Activated CD8-positive, alpha-beta memory T cell treated with anti-CD3 and anti-CD28 coated beads for 48 hours (primary cell): ENCODE results near the gene RNF113A.
"Not testable (repeated sequence)": the region's sequence is repeated elsewhere in the genome, so short reads cannot be mapped to it uniquely, and the experiment has no call there.

Experiments
- DNase-seq, 3 experiments: peaks; one replicate each; pipeline ENCODE4 v3.0.0-alpha.2; 2020; ENCODE audit warnings: low read depth in 2 of 3, low spot score in 2 of 3

The RNF113A gene

DNA sequence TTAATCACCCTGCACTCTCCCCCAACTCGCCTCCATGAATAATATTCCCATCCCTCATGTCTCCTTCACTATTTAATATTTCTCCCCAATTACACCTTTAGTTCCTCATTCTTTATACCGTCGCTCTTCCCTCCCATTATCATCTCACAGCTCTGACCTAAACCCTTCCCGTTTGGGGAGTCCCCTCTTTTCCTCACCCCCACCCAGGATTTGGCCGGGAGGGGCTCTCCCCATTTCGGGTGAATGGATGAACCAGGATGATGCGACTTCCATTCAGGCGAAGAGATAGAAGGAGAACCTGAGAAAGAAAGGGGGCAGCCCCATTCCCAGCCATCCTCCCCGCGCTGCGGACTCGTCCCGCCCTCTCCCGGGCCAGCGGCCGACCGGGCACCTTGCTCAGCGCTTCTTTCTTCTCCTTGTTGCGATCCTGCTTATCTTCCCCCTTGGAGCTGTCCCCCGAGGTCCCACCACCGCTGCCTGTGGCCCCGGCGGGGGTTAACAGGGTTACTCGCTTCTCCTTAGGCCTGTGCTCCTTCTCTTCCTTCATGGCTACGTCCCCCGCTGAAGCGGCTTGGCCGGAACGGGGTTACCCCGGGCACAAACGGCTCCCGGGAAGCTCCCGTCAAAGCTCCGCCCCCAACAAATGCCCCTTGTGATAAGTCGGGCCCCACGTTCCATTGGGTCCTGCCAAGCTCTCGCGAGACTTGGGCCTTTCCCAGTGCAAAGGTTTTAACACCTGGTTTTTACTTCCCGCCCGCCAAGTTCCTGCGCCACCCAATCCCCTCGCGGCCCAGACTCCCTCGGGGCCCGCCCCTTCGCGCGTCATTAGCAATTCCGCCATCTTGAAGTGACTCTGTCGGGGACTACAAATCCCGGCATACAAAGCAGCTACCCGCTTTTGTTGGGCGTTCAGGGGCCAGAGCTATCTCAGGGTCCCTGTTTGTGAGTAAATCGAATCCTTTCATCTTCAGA is 18.9 kb downstream of the RNF113A start, which contains the start of gene UPF3B:
Gene UPF3B, minus strand, starts transcription at position 582 of the 972 bp plus-strand sequence. Its CDS starts 35 bp downstream, at position 547.
- peak; percentile 63 to 74 (median 67) for DNase-seq

DNA sequence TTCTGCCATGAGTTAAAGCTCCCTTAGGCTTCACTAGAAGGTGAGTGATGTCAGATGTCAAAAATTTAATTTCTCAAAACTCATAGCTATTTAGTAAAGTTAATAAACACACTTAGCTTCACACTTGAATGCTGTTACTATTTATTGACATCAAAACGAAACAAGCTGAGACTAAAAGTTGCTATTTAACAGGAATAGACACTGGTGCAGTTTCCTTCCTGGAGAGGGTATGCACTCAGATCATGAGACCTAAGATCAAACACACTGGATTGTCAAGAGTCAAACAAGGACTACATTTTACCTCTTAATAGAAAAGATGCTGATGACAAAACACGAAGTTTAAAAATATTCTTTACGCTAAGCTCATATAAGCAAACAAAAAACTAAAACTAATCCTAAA is 37.6 kb downstream of the RNF113A start:
- DNase-seq, result no peak

DNA sequence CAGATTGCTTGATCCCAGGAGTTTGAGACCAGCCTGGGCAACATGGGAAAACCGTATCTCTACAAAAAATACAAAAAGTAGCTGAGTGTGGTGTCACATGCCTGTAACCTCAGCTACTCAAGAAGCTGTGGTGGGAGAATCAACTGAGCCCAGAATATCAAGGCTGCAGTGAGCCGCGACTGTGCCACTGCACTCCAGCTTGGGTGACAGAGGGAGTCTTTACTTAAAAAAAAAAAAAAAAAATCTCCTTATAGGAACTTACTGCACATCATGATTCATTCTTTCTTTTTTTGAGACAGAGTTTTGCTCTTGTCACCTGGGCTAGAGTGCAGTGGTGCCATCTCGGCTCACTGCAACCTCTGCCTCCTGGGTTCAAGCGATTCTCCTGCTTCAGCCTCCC is 43.1 kb downstream of the RNF113A start:
- DNase-seq, result no peak

DNA sequence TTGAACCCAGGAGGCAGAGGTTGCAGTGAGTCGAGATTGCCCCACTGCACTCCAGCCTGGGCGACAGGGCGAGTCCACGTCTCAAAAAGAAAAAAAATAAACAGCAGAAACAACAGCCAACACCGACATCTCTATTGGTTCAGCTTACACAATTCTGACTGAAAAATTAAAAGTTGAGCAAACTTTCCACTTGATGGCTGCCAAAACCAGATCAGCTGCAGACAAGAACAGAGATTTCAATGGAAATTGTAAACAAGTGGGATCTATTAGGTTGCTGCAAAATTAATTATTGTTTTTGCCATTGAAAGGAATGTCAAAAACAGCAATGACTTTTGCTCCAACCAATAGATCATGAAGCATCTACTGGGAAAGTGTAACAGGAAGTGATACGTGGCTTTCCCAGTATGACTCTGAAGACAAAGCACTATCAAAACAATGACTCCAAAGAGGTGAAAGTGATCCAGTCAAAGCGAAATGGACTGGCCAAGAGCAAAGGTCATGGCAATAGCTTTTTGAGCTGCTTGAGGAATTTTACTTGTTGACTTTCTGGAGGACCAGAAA is 45.1 kb downstream of the RNF113A start:
- no peak for DNase-seq

DNA sequence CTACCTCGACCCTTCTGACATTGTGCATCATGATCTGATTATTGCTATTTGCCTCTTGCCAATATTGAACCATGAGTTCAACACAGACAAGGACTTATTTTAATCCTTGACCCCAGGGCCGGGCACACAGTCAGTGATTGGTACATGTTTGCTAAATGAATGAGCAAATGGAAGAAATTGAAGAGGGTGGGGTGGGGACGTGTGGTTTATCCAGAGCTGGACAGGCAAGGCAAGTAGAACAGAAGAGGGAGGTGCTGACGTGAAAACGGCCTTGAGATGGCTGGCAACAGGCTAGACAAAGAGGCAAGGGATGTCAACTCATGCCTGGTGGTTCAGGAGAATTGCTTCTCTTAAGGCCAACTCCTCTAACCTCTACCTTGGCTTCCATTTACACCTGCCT is 47.3 kb downstream of the RNF113A start:
- DNase-seq, result not testable (repeated sequence)

DNA sequence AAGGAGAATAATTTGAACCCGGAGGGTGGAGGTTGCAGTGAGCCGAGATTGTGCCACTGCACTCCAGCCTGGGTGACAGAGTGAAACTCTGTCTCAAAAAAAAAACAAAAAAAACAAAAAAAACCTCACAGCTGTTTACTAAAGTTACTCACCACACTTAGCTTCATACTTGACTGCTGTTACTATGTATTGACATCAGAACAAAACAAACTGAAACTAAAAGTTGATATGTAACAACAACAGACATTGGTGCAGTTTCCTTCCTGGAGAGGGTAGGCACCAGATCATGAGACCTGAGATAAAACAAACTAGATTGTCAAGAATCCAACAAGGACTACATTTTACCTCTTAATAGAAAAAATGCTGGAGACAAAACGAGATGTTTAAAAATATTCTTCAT is 49.8 kb downstream of the RNF113A start:
- DNase-seq, result not testable (repeated sequence)
